NCI-H526 treated with DMSO at 0.1 percent for 48 hours (cell line): ENCODE data around the gene GIPC2.
"Not testable (repeated sequence)": the region's sequence is repeated elsewhere in the genome, so short reads cannot be mapped to it uniquely, and the experiment has no call there.

Experiments
- DNase-seq: peaks from one replicate; lab custom pipeline; 2025; lab: John Stamatoyannopoulos, UW

Gene GIPC2

DNA sequence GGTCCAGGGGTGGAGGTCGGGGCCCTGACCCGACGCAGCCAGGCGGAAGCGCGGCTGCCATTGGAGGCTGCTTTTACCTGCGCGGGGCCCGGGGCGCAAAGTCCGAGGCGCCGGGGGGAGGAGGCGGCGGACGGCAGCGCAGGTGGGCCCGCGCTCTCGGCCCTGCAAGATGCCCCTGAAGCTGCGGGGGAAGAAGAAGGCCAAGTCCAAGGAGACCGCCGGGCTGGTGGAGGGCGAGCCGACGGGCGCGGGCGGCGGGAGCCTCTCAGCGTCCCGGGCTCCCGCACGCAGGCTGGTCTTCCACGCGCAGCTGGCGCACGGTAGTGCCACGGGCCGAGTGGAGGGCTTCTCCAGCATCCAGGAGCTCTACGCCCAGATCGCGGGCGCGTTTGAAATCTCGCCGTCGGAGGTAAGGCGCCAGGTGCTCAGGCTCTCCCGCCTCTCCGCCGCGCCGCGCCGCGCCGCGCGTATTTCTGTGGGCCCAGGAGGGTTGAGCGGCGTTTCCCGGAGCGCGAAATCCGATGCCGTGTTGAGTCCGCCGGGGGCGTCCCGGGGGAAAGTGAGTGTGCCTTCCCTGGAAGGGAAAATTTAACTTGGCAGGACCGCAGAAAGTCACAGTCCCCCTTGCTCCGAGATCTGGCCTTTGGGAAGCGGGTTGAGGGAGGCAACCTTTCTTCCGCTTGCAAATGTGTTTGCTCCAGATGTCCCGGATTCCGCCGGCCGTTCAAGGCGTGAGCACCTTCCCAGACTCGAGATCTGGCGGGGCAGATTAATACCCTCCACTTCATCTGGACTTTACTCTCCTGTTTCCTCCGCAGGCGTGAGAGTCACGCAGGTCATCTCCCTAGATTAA, at the start of gene GIPC2:
GIPC2 (plus strand) TSS at position 41 of the 853 bp plus-strand sequence; CDS start at position 170, 129 bp downstream.
- no peak for DNase-seq

DNA sequence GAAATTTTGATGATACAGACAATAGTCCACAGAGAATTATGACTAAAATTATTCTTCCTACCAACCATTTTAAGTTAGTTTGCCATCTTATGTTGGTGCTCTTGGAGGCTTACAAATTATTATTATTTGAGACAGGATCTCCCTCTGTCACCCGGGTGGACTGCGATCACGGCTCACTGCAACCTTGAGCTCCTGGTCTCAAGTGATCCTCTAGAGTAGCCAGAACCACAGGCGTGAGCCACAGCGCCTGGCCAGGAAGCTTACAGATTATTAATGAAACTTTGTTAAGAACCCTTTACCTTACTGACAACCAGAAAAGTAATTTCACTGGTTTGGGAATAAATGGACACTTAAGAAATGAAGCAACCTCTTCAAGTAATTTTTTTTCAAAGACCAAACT, 49.0 kb upstream of the GIPC2 start:
- DNase-seq: no peak

DNA sequence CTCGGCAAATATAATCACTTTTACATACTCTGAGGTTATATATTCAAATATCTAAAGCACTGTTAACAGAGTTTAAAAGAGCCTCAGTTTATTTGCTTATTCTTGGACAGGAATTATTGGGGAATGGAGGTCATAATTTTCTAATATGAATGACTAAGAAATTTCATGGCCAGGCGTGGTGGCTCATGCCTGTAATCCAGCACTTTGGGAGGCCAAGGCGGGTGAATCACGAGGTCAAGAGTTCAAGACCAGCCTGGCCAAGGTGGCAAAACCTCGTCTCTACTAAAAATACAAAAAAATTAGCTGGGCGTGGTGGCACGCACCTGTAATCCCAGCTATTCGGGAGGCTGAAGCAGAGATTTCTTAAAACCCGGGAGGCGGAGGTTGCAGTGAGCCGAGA, 45.2 kb upstream of the GIPC2 start:
- DNase-seq: not testable (repeated sequence)

DNA sequence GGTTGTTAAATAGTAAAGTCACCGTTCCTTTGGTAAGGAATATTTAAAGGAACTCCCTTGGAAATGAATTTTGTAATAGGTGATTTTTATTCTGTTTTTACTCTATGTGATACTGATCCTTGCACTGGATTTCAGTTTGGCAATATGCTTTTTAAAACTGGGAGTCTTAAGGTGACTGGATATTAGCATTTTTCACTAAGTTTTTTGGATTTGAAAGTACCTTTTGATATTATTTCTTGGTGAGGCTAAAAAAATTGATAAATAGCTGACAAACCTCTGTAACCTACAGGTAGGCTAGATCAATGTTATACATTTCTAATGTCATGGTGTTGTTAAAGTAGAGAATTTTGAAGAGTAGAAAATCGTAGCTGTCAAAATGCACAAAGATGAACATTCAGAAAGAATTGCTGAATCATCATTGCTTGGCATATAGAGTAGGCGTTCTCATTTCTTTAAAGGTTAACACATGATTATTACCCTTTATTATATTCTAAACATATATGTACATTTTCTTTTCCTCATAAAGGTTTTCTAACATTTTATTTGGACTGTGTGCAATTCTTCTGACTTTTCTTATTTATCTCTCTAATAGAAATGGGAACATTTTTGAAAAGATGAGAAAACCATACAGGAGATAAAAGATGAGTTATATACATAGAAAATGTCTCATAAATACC, 42.6 kb upstream of the GIPC2 start:
- no peak for DNase-seq

- peak; percentile 93 for DNase-seq
Observed at GRCh38 chr1:78003882-78004718, 41.7 kb upstream of the GIPC2 start.

- DNase-seq: peak; percentile 92
Observed at GRCh38 chr1:78004719-78005447, 40.9 kb upstream of the GIPC2 start, which contains the start of gene DNAJB4. DNAJB4 (plus strand) TSS chr1:78004939; CDS start chr1:78005111, 172 bp downstream.

DNA sequence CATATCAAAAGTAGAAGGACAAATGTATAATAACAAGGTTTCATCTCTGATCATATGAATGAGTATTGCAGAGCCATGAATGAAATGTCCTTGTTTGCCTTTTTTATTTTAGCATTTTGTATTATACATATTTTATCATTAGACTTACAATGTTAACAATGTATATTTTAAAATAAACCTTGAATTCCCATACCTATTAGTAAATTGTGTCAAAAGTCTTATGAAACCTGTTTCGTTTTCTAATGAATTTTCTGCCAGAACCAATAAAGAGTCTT, 40.4 kb upstream of the GIPC2 start:
- no peak for DNase-seq

DNA sequence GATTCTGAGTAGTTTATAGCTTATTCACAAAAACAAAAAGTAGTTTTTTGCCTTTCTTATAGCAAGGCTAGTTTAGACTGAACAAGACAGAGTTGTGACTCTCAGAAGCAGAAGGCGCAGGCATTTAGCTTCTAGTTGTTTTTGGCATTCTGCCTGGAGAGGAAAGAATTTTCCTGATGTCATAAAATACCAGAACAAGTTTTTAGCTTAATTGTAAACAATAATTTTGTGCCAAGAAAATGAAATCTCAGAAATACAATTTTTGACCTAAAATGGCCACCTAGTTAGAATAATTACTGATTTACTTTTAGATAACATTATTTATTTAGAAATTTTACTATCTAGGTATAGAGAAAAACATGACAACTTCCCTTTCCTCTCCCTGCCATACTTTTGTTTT, 40.0 kb upstream of the GIPC2 start:
- peak; percentile 17 for DNase-seq

GRCh38 chr1:78006521-78006920, 39.2 kb upstream of the GIPC2 start:
- no peak for DNase-seq

DNA sequence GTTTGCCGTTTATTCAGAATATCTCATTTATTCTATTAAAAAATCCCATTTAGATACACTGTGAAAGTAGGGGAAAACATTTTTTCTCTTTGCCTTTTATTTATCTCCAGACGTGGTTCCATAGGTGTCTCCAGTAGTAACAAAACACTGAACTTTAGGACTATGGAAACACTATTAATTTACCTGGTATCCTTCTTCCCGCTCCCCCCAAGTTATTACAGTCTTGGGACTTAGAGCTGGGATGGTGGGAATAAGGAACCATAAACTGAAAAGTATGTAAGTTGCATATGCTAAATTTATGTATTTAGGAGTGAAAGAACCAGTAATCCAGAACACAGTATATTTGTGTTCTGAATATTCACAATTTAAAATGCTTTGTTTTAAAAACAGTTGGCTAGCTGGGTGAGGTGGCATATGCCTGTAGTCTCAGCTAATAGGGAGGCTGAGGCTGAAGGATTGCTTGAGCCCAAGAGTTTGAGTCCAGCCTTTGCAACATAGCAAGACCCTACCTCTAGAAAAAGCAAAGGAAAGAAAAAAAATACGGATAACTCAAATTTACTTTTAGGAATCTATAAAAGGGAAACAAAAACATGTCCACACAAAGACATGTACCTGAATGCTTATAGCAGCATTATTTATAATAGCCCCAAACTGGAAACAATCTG, 38.0 kb upstream of the GIPC2 start:
- no peak for DNase-seq

DNA sequence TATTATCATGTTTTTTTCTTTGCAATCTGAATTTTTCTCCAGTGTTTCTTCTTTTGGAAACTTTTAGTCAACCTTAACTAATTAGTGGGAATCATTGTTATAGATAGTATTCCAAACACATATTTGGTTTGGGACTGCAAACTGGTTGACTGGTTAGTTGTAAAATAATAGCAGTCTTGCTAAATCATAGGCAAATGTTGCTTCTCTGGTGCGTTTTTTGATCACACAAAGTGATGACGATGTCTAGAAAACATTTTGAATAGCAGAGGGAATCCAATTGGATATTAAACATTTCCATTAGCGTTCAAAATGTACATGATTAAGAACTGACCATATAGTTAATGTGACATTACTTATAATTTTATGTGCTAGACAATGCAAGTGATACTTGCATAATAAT, 36.5 kb upstream of the GIPC2 start:
- no peak for DNase-seq

DNA sequence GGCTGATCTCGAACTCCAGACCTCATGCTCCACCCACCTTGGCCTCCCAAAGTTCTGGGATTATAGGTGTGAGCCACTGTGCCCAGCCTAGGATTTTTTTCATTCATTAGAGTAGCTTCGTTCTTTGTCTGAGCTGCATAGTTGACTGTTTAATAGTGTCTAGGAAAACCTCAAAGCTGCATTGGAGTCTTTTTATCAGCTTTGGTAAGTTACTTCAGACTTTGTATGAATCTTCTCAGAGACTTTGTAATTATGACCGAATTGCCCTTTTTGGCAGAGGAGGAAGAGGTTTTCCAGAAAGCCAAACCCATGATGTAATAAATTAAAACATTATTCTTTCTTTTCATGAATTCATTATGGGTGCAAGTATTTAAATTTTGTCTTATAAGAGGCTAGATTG, 35.9 kb upstream of the GIPC2 start:
- DNase-seq: no peak

DNA sequence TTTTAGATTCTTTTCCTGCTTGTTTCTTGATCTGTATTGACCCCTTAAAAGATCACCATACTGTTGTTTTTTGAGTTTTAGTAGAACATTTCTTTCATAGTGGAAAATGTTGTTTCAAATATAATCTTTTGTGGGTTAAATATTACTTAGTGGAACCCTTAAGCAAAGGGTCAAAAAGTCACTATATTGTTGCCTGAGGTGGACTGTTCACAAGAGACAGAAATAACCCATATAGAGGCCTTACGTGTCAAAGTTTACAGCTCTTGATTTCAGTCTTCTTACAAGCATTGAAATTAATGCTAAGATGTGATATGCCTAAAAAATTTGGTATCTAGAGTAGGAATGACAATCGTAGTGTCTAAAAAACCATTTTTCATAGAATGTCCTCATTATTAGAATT, 34.7 kb upstream of the GIPC2 start:
- no peak for DNase-seq

- DNase-seq: no peak
Observed at GRCh38 chr1:78015148-78015547, 30.6 kb upstream of the GIPC2 start.

DNA sequence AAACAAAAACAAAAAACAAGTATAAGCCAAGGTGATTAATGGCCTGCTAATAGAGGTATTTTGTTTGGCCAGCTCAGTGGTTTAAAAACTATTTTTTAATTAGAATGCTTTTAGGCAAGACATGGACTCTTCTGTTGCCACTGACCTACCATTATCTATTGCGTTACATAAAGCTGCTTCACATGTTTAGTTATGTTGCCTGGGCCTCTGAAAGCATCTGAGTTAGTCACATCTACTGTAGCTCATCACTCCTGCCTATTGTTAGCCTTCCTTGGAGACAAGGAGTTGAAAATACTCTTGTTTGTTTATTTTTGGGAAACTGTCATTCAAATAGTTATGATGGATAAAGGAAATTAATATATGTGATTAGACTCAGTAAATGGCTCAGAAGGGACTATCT, 26.7 kb upstream of the GIPC2 start:
- no peak for DNase-seq

DNA sequence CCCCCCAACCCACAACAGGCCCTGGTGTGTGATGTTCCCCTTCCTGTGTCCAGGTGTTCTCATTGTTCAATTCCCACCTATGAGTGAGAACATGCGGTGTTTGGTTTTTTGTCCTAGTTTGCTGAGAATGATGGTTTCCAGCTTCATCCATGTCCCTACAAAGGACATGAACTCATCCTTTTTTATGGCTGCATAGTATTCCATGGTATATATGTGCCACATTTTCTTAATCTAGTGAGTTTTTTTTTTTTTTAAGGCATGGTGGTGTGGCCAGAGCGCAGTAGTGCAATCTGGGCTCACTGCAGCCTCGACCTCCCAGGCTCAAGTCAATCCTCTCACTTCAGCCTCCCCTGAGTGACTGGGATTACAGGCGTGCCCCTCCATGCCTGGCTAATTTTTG, 24.6 kb upstream of the GIPC2 start:
- not testable (repeated sequence) for DNase-seq

- DNase-seq: no peak
Observed at GRCh38 chr1:78029793-78030192, 16.0 kb upstream of the GIPC2 start.

DNA sequence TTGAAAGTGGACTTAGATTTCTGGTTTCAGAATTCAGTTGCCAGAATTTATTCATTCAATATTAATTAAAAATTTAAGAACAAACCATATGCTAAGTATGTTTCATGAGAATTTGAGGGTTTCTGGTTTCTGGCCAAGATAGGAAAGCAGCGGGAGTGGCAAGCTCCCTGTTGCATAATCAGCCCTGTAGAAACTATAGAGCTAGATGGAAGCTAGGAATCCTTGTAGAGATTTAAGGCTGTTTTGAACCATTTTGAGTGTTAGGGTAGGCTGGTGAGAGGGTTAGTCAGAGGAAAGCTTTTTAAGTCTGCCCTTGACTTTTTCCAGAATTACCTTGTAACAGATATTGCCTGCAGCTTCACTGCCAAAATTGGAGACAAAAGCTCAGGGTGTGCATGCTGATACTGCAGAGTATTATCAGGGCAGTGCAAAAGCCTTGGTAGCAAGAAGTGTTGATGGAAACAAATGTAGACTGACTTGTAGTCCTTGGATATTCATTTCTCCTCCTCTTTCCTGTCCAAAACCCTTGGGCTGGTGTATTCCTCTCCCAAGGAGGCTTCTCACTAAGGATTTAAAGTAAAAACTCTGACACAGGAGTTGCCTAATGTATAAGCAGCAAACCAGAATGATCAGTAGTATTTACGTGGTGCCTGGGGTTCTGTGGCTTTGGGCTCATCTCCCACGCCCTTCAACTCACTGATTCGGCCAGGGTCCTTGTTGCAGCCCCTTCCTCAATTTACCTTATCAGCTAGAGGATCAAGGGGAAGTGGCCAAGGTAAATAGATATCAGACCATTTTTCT, 12.6 kb upstream of the GIPC2 start:
- no peak for DNase-seq

GRCh38 chr1:78033797-78034172, 12.0 kb upstream of the GIPC2 start:
- no peak for DNase-seq

- DNase-seq: peak; percentile 48
Observed at GRCh38 chr1:78035121-78035520, 10.6 kb upstream of the GIPC2 start.

GRCh38 chr1:78036450-78036849, 9.3 kb upstream of the GIPC2 start:
- DNase-seq: no peak
